K562 (cell line): ENCODE measurements around the gene SLC25A21. TPM values are rescaled to one million over a fixed set of nuclear protein-coding genes. Genes with fewer than 3 reads are reported as not detected.
A peak's percentile ranks its signal among the peaks of the same experiment; 100 is the strongest.

Experiments used
- ATAC-seq: fragments of 200-7000 bp; cut with Tn5 transposase; 3 replicates; pipeline ENCODE4 v1.9.1; 2020; ENCODE audit warnings: moderate library complexity
- BruUV-seq: library from RNA; stranded (reverse); fragments of 400-500 nt; replicated peaks from 2 replicates; lab custom pipeline; 2021; lab: Mats Ljungman, UMichigan
- CTCF ChIA-PET: fragments of 300-600 bp; formaldehyde crosslinking; extraction: SDS; loops from one replicate; lab custom pipeline; 2021; ENCODE audit warnings: low intra/inter-chr PET ratio; lab: Yijun Ruan, JAX
- POLR2A ChIA-PET: fragments of 300-600, 350-650 bp; sonication (Branson Sonifier 250); formaldehyde crosslinking; extraction: SDS; loops from one replicate; lab custom pipeline; 2021; ENCODE audit warnings: antibody characterized with exemption, inconsistent platforms; lab: Yijun Ruan, JAX
- DNase-seq, 4 experiments: peaks; one replicate each; pipeline versions ENCODE4 v3.0.0 to v3.0.0-alpha.2; 2011 to 2018; ENCODE audit warnings: low spot score in 3 of 4, mixed read lengths in 3 of 4; ENCODE audit errors: extremely low read depth in 1 of 4
- FAIRE-seq: peaks from 2 replicates; lab custom pipeline; 2011; peaks lifted over from hg19 to GRCh38; lab: Jason Lieb, UNC
- H2AFZ ChIP-seq: 2 replicates; pipeline ENCODE4 v1.6.0; 2011; ENCODE audit warnings: low read depth, low read length, control low read depth, inconsistent platforms
- H3K27ac ChIP-seq: fragments of 200-600 bp; 3 replicates; pipeline ENCODE4 v1.8.0; 2011; ENCODE audit warnings: low read depth, mild to moderate bottlenecking, control low read depth, inconsistent platforms, low read length, moderate library complexity, mixed read lengths; ENCODE audit errors: extremely low read depth
- H3K27me3 ChIP-seq, 2 experiments: fragments of 300-600 bp in 1 of 2; 2 replicates in 1 of 2; 3 replicates in 1 of 2; pipeline versions ENCODE4 v1.6.0 to v1.8.0; 2011; ENCODE audit warnings: inconsistent platforms in 2 of 2, low read length in 2 of 2, mild to moderate bottlenecking in 1 of 2, mixed read lengths in 1 of 2, moderate library complexity in 1 of 2; ENCODE audit not compliant: control insufficient read depth in 2 of 2, insufficient read depth in 2 of 2
- H3K36me3 ChIP-seq: fragments of 300-600 bp; 3 replicates; pipeline ENCODE4 v1.8.0; 2011; ENCODE audit warnings: mild to moderate bottlenecking, low read length, inconsistent platforms; ENCODE audit not compliant: control insufficient read depth, insufficient read depth
- H3K4me1 ChIP-seq, 2 experiments: fragments of 200-600 bp in 1 of 2; replicated peaks in 1 of 2; 2 replicates in 1 of 2; 3 replicates in 1 of 2; pipeline versions ENCODE4 v1.5.1 to v1.8.0; 2011; ENCODE audit warnings: inconsistent platforms in 2 of 2, low read length in 2 of 2, mild to moderate bottlenecking in 1 of 2, mixed read lengths in 1 of 2, moderate library complexity in 1 of 2; ENCODE audit not compliant: control insufficient read depth in 2 of 2, insufficient read depth in 2 of 2
- H3K4me2 ChIP-seq: 2 replicates; pipeline ENCODE4 v1.6.1; 2011; ENCODE audit warnings: low read length, control low read depth, inconsistent platforms, mixed read lengths; ENCODE audit not compliant: insufficient read depth
- H3K4me3 ChIP-seq: fragments of 200-600 bp; sonication (generic), shearing (Covaris generic); 2 replicates; pipeline ENCODE4 v1.5.1; 2016; ENCODE audit warnings: control low read depth, inconsistent platforms
- H3K79me2 ChIP-seq: fragments of 200-600 bp; 3 replicates; pipeline ENCODE4 v1.8.0; 2011; ENCODE audit warnings: low read length, inconsistent platforms; ENCODE audit not compliant: control insufficient read depth, insufficient read depth
- H3K9ac ChIP-seq, 2 experiments: 2 replicates each; pipeline versions ENCODE4 v1.6.0 to v1.6.1; 2011; ENCODE audit warnings: low read depth in 2 of 2, low read length in 2 of 2, control low read depth in 1 of 2, inconsistent platforms in 1 of 2, mild to moderate bottlenecking in 1 of 2, mixed read lengths in 1 of 2; ENCODE audit not compliant: insufficient read depth in 1 of 2
- H3K9me1 ChIP-seq: one replicate; pipeline ENCODE4 v1.6.0; 2011; ENCODE audit warnings: inconsistent platforms, mild to moderate bottlenecking, low read length, moderate library complexity; ENCODE audit not compliant: control insufficient read depth, insufficient read depth
- H3K9me3 ChIP-seq: replicated peaks from 2 replicates; pipeline ENCODE4 v1.5.1; 2011; ENCODE audit warnings: low read depth, low read length, inconsistent platforms; ENCODE audit not compliant: control insufficient read depth, insufficient read depth
- H4K20me1 ChIP-seq: replicated peaks from 2 replicates; pipeline ENCODE4 v1.6.1; 2011; ENCODE audit warnings: low read length, inconsistent platforms, mixed read lengths; ENCODE audit not compliant: control insufficient read depth, insufficient read depth
- TARDBP ChIP-seq: fragments of 450-650 bp; IDR thresholded peaks from 2 replicates; pipeline ENCODE4 v1.6.1; 2016
- ZNF282 ChIP-seq: sonication (generic); formaldehyde crosslinking; IDR thresholded peaks from 2 replicates; pipeline ENCODE4 v1.8.1; 2023; ENCODE audit warnings: missing genetic modification reagents
- WGBS: fragments of 100-300 bp; shearing (Covaris generic); methylation state at CpG from one replicate; pipeline ENCODE4 v1.1.6; 2016; ENCODE audit warnings: low coverage, mixed read lengths; ENCODE audit not compliant: insufficient coverage; ENCODE audit errors: missing lambda C conversion rate; 5-methylcytosine and 5-hydroxymethylcytosine counted together
- in situ Hi-C: fragments of 300-500 bp; cut with MboI; formaldehyde crosslinking; loops from 4 replicates; pipeline ENCODE4 v1.15.0; 2018; ENCODE audit warnings: inconsistent platforms, mixed read lengths
- intact Hi-C: fragments of 100-400 bp; cut with micrococcal nuclease; formaldehyde crosslinking; loops from 2 replicates; pipeline ENCODE4 v1.14.2; 2022
- polyA plus RNA-seq, 8 experiments: library from polyadenylated mRNA; depleted of rRNA in 4 of 8; stranded (reverse) in 5 of 8; unstranded in 3 of 8; fragments of >200 nt; fragmentation: Nextera tagmentation in 2 of 8; fragmentation: Illumina TruSeq in 1 of 8; extraction: Ambion mirVana in 2 of 8; extraction: Trizol in 1 of 8; gene quantifications; 2 replicates each; pipeline versions ENCODE4 v1.2.1 to v1.2.3, GENCODE V29; 2011 to 2014; ENCODE audit warnings: inconsistent platforms in 1 of 8, missing spikeins in 1 of 8
- total RNA-seq, 7 experiments: library from RNA; depleted of rRNA in 6 of 7; stranded (reverse); fragments of >200 nt in 6 of 7; fragmentation: Illumina TruSeq in 2 of 7; extraction: Trizol in 2 of 7; gene quantifications; 2 replicates each; pipeline versions ENCODE4 v1.2.1 to v1.2.3, GENCODE V29; 2011 to 2021; ENCODE audit warnings: low replicate concordance in 1 of 7
- TF ChIP-seq, protein P1 (sequence below): sonication (generic); formaldehyde crosslinking; IDR thresholded peaks from 2 replicates; pipeline ENCODE4 v1.8.1; 2023; ENCODE audit warnings: mild to moderate bottlenecking, missing genetic modification reagents
- TF ChIP-seq, protein P2 (sequence below): fragments of 450-650 bp; IDR thresholded peaks from 2 replicates; pipeline ENCODE4 v1.6.1; 2018; ENCODE audit not compliant: partially characterized antibody
- TF ChIP-seq, protein P3 (sequence below), 3 experiments: IDR thresholded peaks in 2 of 3; conservative IDR thresholded peaks in 1 of 3; 2 replicates each; pipeline ENCODE4 v1.5.1; 2011 to 2012; ENCODE audit warnings: low read length in 3 of 3, mild to moderate bottlenecking in 3 of 3, control low read depth in 2 of 3, improper control_type of control experiment in 1 of 3, inconsistent platforms in 1 of 3, low read depth in 1 of 3, mixed read lengths in 1 of 3, moderate library complexity in 1 of 3; ENCODE audit not compliant: insufficient read depth in 2 of 3

SLC25A21 gene
- total and polyA plus RNA-seq, 9 of the 15 experiments (the other 6 are each of a cell fraction or from before 2014, with no cell fraction given): 15.2 to 46.7 (median 28.7) TPM

DNA sequence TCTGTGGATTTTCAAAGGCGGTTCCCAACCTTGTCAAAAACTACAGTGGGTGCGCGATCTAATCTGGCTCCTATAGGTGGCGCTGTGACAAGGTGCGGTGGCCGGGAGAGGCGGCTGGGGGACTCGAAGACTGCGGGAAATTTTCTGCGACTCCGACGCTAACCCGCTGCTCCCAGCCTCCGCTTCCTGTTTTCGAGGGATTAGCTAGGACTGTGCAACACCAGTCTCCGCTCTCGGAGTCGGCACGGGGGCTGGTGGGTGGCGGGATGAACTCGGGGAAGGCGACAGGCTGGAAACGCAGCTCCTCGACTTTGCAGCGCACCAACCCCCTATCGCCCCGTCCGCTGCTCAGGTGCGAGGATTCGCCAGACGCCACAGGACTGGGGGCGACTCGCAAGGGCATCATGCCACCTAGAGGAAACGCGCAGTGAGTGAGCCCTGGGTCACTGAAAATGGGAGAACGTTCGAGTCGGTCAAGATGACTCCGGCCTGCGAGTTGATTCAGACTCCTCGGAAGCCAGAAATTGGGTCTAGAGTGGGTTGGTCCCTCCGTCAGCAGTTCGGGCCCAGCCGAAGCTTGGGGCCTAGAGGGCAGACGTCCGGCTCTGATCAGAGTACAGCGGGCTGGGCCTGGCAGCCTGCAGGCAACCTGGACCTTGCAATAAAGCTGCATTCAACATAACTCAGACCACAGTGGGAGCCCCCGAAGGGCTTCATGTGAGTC lies 516.3 kb downstream of the SLC25A21 start:
- Histone ChIP-seq H3K9me3 (no peaks in the 10 kb centered on the region; the same call in 1 of the 2 replicates), H3K4me3 (no peak overlapping the region), H3K4me1 (peaks cover 0 to 9% of the 10 kb centered on the region in 2 experiments; a peak in 2 of 5 replicates), H3K79me2 (no peaks in the 10 kb centered on the region), H4K20me1 (no peaks in the 10 kb centered on the region), H3K4me2 (no peak overlapping the region), H3K27me3 (no peaks in the 10 kb centered on the region; a peak in 2 of 5 replicates), H2AFZ (no peak overlapping the region), H3K9ac (no peak overlapping the region), H3K27ac (no peak overlapping the region), H3K36me3 (no peaks in the 10 kb centered on the region), H3K9me1 (no peaks in the 10 kb centered on the region)
- 57% methylated on average over 27 of the region's 48 CpGs for WGBS
- no peak for FAIRE-seq
- in situ Hi-C loops: no loop called here
- ChIA-PET CTCF (no interaction called here), POLR2A (no interaction called here)
- no peak for ATAC-seq
- BruUV-seq: no TSS peak
- peak in 1 of 4 experiments; percentile 14 for DNase-seq
- TF ChIP-seq TARDBP (no peak), ZNF282 (no peak)
- TF ChIP-seq, protein P1, sequence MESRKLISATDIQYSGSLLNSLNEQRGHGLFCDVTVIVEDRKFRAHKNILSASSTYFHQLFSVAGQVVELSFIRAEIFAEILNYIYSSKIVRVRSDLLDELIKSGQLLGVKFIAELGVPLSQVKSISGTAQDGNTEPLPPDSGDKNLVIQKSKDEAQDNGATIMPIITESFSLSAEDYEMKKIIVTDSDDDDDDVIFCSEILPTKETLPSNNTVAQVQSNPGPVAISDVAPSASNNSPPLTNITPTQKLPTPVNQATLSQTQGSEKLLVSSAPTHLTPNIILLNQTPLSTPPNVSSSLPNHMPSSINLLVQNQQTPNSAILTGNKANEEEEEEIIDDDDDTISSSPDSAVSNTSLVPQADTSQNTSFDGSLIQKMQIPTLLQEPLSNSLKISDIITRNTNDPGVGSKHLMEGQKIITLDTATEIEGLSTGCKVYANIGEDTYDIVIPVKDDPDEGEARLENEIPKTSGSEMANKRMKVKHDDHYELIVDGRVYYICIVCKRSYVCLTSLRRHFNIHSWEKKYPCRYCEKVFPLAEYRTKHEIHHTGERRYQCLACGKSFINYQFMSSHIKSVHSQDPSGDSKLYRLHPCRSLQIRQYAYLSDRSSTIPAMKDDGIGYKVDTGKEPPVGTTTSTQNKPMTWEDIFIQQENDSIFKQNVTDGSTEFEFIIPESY (CRISPR knock-in tag): peak; percentile 54; the same call in 1 of the 2 replicates
- TF ChIP-seq, protein P2, sequence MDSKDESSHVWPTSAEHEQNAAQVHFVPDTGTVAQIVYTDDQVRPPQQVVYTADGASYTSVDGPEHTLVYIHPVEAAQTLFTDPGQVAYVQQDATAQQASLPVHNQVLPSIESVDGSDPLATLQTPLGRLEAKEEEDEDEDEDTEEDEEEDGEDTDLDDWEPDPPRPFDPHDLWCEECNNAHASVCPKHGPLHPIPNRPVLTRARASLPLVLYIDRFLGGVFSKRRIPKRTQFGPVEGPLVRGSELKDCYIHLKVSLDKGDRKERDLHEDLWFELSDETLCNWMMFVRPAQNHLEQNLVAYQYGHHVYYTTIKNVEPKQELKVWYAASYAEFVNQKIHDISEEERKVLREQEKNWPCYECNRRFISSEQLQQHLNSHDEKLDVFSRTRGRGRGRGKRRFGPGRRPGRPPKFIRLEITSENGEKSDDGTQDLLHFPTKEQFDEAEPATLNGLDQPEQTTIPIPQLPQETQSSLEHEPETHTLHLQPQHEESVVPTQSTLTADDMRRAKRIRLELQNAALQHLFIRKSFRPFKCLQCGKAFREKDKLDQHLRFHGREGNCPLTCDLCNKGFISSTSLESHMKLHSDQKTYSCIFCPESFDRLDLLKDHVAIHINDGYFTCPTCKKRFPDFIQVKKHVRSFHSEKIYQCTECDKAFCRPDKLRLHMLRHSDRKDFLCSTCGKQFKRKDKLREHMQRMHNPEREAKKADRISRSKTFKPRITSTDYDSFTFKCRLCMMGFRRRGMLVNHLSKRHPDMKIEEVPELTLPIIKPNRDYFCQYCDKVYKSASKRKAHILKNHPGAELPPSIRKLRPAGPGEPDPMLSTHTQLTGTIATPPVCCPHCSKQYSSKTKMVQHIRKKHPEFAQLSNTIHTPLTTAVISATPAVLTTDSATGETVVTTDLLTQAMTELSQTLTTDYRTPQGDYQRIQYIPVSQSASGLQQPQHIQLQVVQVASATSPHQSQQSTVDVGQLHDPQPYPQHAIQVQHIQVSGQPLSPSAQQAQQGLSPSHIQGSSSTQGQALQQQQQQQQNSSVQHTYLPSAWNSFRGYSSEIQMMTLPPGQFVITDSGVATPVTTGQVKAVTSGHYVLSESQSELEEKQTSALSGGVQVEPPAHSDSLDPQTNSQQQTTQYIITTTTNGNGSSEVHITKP: no peak
- TF ChIP-seq, protein P3, sequence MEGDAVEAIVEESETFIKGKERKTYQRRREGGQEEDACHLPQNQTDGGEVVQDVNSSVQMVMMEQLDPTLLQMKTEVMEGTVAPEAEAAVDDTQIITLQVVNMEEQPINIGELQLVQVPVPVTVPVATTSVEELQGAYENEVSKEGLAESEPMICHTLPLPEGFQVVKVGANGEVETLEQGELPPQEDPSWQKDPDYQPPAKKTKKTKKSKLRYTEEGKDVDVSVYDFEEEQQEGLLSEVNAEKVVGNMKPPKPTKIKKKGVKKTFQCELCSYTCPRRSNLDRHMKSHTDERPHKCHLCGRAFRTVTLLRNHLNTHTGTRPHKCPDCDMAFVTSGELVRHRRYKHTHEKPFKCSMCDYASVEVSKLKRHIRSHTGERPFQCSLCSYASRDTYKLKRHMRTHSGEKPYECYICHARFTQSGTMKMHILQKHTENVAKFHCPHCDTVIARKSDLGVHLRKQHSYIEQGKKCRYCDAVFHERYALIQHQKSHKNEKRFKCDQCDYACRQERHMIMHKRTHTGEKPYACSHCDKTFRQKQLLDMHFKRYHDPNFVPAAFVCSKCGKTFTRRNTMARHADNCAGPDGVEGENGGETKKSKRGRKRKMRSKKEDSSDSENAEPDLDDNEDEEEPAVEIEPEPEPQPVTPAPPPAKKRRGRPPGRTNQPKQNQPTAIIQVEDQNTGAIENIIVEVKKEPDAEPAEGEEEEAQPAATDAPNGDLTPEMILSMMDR (IDR thresholded peaks at IDR 0.05 in 2 of 3, conservative IDR thresholded peaks at IDR 0.05 in 1 of 3; ENCODE audit: insufficient read depth in 2 of 3, low read depth in 1 of 3, low read length in 3 of 3): peak in 1 of 3 experiments; percentile 29; a peak in 1 of 6 replicates
- intact Hi-C loops: no loop called here
